C4-2B (cell line): ENCODE measurements around the gene DDT.

ENCODE experiments used
- ZFX ChIP-seq: fragments of 450-650 bp; IDR thresholded peaks from 2 replicates; pipeline ENCODE4 v1.6.1; 2017
- TF ChIP-seq, protein P1 (sequence below): fragments of 450-650 bp; conservative IDR thresholded peaks from 2 replicates; pipeline ENCODE4 v1.5.1; 2017; ENCODE audit warnings: mild to moderate bottlenecking

DNA sequence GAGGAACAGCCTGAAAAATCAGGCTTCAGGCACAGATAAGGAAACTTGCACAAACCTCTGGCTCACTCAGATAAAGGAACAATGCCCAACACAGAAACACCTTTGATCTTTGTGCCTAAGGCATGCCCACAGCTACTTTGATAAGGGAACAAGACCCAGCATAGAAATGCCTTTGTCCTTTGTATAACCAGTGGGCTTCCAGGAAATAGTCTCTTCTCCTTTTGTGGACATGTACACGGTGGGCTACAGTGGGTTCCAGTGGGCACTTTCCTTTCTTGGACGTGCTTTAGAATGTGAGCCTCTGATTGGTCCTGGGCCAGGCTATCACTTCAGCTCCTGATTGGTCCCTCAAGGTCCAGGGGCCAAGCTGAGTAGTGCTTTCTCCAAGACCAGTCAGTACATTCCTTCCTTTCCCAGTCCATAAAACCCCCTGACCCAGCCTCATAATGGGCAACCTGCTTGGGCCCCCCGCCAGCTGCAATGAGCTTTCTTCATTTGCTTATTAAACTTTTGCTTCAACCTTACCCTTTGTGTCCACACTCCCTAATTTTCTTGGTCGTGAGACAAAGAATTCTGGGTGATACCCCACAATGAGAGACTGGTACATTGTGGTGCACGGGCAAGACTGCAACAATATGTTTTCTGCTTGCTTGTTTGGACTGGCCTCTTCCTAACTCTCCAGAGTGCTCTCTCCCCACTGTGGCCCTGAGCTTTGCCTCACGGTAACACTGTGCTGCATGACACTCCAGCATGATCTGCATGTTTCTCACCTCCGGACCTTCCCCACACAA lies 35.2 kb upstream of the DDT start:
- TF ChIP-seq, protein P1, sequence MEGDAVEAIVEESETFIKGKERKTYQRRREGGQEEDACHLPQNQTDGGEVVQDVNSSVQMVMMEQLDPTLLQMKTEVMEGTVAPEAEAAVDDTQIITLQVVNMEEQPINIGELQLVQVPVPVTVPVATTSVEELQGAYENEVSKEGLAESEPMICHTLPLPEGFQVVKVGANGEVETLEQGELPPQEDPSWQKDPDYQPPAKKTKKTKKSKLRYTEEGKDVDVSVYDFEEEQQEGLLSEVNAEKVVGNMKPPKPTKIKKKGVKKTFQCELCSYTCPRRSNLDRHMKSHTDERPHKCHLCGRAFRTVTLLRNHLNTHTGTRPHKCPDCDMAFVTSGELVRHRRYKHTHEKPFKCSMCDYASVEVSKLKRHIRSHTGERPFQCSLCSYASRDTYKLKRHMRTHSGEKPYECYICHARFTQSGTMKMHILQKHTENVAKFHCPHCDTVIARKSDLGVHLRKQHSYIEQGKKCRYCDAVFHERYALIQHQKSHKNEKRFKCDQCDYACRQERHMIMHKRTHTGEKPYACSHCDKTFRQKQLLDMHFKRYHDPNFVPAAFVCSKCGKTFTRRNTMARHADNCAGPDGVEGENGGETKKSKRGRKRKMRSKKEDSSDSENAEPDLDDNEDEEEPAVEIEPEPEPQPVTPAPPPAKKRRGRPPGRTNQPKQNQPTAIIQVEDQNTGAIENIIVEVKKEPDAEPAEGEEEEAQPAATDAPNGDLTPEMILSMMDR: no peak
- TF ChIP-seq ZFX: no peak
